Neural cell (in vitro differentiated cells): ENCODE results near the gene CD40.

Experiments
- CTCF ChIP-seq: fragments of 450-650 bp; IDR thresholded peaks from 2 replicates; pipeline ENCODE4 v1.5.1; 2014; ENCODE audit warnings: antibody characterized with exemption, mild to moderate bottlenecking, moderate library complexity; ENCODE audit not compliant: poor library complexity, severe bottlenecking
- EP300 ChIP-seq: fragments of 450-650 bp; conservative IDR thresholded peaks from 2 replicates; pipeline ENCODE4 v1.6.1; 2014; ENCODE audit warnings: antibody characterized with exemption, mild to moderate bottlenecking, moderate library complexity; ENCODE audit not compliant: poor library complexity, severe bottlenecking
- EZH2 ChIP-seq: fragments of 200-600, 300-800 bp; shearing (Covaris generic), sonication (generic); IDR thresholded peaks from 2 replicates; pipeline ENCODE4 v1.6.1; 2014; ENCODE audit warnings: antibody characterized with exemption, low read length, borderline replicate concordance, mild to moderate bottlenecking; ENCODE audit not compliant: insufficient read depth, poor library complexity, severe bottlenecking
- MXI1 ChIP-seq: fragments of 450-650 bp; conservative IDR thresholded peaks from 2 replicates; pipeline ENCODE4 v1.6.1; 2014; ENCODE audit warnings: antibody characterized with exemption, mild to moderate bottlenecking; ENCODE audit not compliant: poor library complexity, severe bottlenecking
- POLR2AphosphoS5 ChIP-seq: IDR thresholded peaks from 2 replicates; pipeline ENCODE4 v1.6.1; 2012
- RAD21 ChIP-seq: fragments of 450-650 bp; conservative IDR thresholded peaks from 2 replicates; pipeline ENCODE4 v1.6.1; 2014; ENCODE audit warnings: antibody characterized with exemption, mild to moderate bottlenecking, moderate library complexity
- REST ChIP-seq: IDR thresholded peaks from 2 replicates; pipeline ENCODE4 v1.6.1; 2012; ENCODE audit warnings: borderline replicate concordance
- SMC3 ChIP-seq: fragments of 450-650 bp; conservative IDR thresholded peaks from 2 replicates; pipeline ENCODE4 v1.6.1; 2014; ENCODE audit warnings: antibody characterized with exemption, mild to moderate bottlenecking, moderate library complexity; ENCODE audit not compliant: poor library complexity
- TAF1 ChIP-seq: IDR thresholded peaks from 2 replicates; pipeline ENCODE4 v1.6.1; 2012; ENCODE audit warnings: low read depth

DNA sequence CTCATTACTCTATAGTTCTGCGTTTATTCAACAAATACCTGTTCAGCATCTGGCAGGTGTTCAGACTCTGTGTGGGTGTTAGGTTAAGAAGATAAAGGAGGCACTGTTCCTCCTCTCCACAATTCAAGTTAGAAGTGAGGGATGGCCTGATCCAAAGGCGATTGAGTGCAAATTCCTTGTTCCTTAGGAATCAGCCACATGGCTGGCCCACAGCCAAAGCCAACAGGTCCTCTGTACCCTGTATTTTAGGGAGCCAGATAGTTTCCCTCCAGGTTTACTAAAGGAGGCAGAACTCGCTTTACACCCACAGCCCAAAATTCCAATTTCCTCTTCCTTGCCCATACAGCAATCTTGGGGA lies 5.0 kb upstream of the CD40 start:
- TF ChIP-seq POLR2AphosphoS5, result no peak
- no peak for TF ChIP-seq EZH2
- no peak for TF ChIP-seq CTCF
- no peak for TF ChIP-seq RAD21
- TF ChIP-seq SMC3, result no peak
- TF ChIP-seq EP300, result no peak
- no peak for TF ChIP-seq REST
- TF ChIP-seq MXI1, result no peak
- no peak for TF ChIP-seq TAF1
